Subcutaneous adipose tissue (tissue), 4 donors: ENCODE results near the gene RRP7A. TPM values are rescaled to one million over a fixed set of nuclear protein-coding genes. Genes with fewer than 3 reads are reported as not detected.

ENCODE experiments used
- CTCF ChIP-seq: fragments of 450-650 bp; IDR thresholded peaks from one replicate; pipeline ENCODE4 v1.5.1; 2016; ENCODE audit warnings: low read depth, mild to moderate bottlenecking, control low read depth, antibody characterized with exemption, moderate library complexity
- total RNA-seq, 4 donors: library from RNA; depleted of rRNA; stranded (reverse); fragments of >200 nt; gene quantifications; one replicate each; pipeline ENCODE4 v1.1.0, GENCODE V29; 2016

RRP7A gene
- total RNA-seq, 4 donors from 2014 or later, result 10.9 to 29.4 (median 17.4) TPM

DNA sequence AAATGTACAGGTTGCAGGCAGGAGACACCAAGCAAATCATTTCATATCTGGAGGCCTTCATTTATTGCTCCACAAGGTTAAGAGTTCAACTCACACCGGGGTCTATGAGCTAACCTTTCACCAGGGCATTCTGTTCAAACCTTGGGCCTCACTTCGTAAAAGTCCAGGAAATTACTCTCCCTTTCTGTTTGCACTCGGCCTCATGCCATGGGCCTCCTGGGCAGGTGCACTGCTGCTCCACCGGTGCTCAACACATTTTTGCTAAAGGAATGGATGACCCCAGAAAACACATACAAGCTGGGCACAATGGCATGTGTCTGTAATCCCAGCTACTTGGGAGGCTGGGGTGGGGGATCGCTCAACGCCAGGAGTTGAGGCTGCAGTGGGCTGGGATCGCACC is 16.6 kb upstream of the RRP7A start:
- TF ChIP-seq CTCF, result no peak

DNA sequence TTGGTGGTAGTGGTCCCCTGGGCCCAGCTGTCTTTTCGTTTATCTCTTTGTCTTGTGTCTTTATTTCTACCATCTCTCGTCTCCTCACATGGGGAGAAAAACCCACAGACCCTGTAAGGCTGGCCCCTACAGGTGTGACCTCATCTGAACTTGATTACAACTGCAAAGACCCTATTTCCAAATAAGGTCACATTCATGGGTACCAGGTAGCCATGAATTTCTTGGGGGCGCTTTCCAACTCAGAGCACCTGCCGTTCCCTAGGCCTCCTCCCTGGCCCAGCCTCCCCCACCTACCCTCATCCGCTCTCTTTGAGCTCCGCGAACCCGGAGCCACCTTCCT is 14.0 kb upstream of the RRP7A start:
- TF ChIP-seq CTCF, result no peak

DNA sequence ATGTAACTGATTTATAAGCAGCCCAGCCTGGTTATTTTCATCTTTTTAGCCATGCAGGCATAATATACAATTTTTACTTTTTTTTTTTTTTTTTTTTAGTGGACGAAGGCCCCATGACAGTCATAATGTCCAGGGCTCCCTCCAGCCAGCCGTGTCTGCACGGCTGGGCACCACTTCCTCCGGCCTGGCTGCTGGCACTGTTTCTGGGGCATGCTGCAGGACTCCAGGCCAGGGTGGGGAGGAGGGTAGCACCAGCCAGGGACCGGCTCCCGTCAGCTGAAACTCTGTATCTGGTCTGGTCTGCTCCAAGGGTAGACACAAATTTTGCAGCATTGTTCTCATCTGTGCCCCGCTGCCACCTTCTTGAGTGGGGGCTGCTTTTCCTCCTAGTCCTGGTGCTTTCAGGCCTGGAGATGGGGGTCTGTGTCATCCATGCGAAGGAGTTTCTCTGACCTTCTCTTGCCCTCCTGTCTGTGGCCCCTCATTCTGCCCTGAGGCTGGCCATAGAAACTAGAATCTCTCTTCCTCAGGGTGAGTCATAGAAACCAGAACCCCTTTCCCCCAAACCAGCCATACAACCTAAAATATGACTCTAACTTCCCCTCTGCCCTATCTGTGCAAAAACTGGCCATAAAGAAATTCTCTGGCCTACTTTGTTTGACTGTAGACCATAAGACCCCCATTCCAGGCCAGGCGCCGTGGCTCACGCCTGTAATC is 9.2 kb upstream of the RRP7A start:
- no peak for TF ChIP-seq CTCF

GRCh38 chr22:42522546-42522945 is 3.0 kb upstream of the RRP7A start:
- TF ChIP-seq CTCF, result no peak

GRCh38 chr22:42521228-42521546 is 1.6 kb upstream of the RRP7A start:
- TF ChIP-seq CTCF, result no peak

DNA sequence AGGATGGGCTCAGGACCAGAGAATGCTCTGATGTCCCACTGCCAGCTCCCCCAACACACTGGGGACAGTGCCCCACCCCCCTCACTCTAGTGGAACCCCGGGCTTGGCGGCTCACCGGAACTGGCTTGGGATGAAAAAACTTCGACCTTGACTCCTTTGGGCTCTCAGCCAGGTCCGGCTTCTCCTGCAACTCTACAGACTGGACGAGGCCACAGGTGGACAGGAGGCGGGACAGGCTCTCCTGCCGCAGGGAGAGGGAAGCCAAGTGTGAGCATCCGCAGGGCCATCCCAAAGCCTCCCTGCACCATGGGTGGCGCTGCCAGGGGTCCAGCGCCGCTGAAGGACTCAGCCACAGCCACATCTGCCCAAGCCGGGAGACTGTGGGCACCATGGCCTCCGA is 3.7 kb downstream of the RRP7A start:
- TF ChIP-seq CTCF, result no peak

GRCh38 chr22:42511401-42511891 is 8.2 kb downstream of the RRP7A start:
- no peak for TF ChIP-seq CTCF
